ENCODE results near the gene SERGEF. TPM values are rescaled to one million over a fixed set of nuclear protein-coding genes. Genes with fewer than 3 reads are reported as not detected.
A peak's percentile ranks its signal among the peaks of the same experiment; 100 is the strongest.

The SERGEF gene
- 26.2 and 35.8 TPM in 2 replicates for total RNA-seq

DNA sequence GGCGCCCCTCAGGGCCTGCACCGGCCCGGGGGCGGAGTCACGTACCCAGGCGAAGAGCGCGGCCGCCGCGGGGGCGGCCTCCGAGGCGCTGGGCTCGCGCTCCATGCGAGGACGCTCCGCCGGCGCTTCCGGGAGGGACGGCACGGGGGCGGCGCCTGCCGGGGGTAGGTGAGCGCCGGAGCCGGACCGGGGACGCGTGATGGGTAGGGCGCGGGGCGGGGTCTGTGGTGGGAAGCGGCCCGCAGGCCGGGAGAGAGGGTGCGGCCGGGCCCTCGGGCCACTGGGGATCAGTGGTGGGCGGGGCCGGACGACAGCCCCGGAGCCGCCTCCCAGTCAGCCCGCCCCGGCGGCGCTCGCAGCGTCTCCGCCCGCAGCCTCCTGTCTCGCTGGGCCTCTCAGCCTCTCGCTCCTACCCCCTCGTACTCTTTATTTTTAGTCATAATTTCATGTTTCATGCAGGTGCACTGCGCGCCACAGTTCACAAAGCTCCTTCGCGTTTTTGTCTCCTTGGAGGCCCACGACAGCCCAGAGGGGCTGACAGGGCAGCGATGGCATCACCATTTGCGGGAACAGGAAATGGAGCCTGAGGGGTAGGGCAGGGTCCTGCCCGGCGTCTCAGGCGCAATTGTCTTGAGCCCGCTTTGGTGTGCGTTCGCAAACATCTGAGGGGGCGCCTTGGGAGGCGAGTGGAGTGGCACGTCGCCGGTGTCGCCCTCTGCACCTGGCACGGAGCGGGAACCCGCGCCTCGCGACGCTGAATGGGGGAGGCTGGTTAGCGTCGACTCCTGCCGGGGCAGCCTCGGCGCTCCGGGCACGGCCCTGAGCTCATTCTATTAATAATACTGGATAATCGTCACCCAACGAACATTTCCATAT lies at the start of gene SERGEF:
Gene SERGEF, minus strand, starts transcription at position 142 of the 876 bp plus-strand sequence. Its CDS starts 37 bp downstream, at position 105.
- peak; percentile 98 for DNase-seq
- Mint-ChIP-seq H3K9me3 (no peaks in the 10 kb centered on the region), H3K27ac (peak within 1 kb of the TSS; percentile 92), H3K4me1 (peaks cover 37% of the 10 kb centered on the region), H3K36me3 (ENCODE audit: low read depth) (no peaks in the 10 kb centered on the region), H3K27me3 (peaks cover 3% of the 10 kb centered on the region), H3K4me3 (peak within 1 kb of the TSS; percentile 90)
- intact Hi-C loops (cut with micrococcal nuclease), result loop anchor here (1.0 to 10.0 kb wide), 6 partner anchors 93 to 1228 kb away; partner anchors contain the start of genes E2F8, NUCB2 and SAAL1

GRCh38 chr11:18061351-18061750 lies 48.5 kb upstream of the SERGEF start:
- DNase-seq, result no peak

DNA sequence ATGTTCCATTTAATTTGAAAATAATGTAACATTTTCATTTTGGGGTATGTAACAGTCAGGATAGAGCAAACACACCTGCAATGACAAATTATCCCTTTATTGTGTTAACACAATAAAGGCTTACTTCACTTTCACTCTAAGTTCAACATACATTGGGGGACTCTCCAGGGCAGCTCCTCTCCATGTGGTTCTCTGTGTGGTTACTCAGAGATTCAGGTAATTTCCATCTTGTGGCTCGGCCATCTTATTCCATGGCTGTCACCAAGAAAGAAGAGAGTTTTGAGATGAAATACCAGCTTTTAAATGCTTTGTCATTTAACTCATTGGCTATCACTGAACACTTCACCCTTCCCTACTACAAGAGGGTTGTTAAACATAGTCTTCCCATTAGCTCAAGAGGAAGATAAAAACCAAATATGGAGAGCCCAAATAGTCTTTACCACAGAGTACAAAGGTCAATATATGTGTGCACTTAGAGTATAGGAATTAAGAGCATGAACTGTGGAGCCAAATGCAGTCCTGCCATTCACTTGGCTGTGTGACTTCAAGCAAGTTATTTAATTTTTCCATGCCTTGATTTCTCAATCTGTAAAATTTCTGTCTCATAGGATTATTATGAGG lies 43.8 kb upstream of the SERGEF start:
- Mint-ChIP-seq H3K27me3 (peaks cover 10% of the 10 kb centered on the region), H3K9me3 (no peaks in the 10 kb centered on the region), H3K4me1 (no peaks in the 10 kb centered on the region), H3K27ac (no peak overlapping the region), H3K4me3 (no peak overlapping the region), H3K36me3 (ENCODE audit: low read depth) (no peaks in the 10 kb centered on the region)
- intact Hi-C loops (cut with micrococcal nuclease), result no loop called here
- no peak for DNase-seq

More at GRCh38 chr11:18061351-18061750, 48.5 kb upstream of the SERGEF start:
- peaks cover 6% of the 10 kb centered on the region for H3K27me3 Mint-ChIP-seq
- H3K4me3 Mint-ChIP-seq, result no peak overlapping the region
- intact Hi-C loops (cut with micrococcal nuclease), result no loop called here
- no peaks in the 10 kb centered on the region for H3K9me3 Mint-ChIP-seq
- H3K27ac Mint-ChIP-seq, result no peak overlapping the region
- H3K36me3 Mint-ChIP-seq (ENCODE audit: low read depth), result no peaks in the 10 kb centered on the region
- no peaks in the 10 kb centered on the region for H3K4me1 Mint-ChIP-seq

DNA sequence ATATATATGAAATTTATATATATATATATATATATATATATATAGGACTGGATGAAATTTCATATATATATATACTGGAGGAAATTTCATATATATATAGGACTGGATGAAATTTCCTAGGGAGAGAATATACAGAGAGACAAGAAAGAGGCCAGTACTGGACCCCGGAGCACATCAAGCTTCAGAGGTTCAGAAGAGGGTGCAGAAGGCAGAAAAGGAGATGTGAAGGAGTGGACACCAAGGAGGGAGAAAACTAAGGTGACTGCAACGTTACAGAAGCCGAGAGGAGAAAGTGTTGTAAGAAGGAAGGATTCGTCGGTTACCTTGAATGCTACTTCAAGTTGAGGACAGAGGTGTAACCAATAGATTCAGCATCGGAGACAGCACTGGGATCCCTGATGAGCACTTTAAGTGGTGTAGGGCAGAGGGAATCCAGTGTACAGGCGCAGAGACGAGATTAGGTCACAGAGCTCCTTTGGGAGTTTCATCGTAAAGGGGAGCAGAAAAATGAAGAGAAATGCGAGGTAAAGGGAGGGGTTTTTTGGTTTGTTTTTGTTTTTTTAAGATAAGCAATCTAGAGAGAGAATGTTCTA lies 41.8 kb upstream of the SERGEF start:
- intact Hi-C loops (cut with micrococcal nuclease), result no loop called here
- peaks cover 12% of the 10 kb centered on the region for H3K27me3 Mint-ChIP-seq
- H3K9me3 Mint-ChIP-seq, result no peaks in the 10 kb centered on the region
- H3K27ac Mint-ChIP-seq, result no peak overlapping the region
- H3K4me1 Mint-ChIP-seq, result peaks cover 2% of the 10 kb centered on the region
- H3K36me3 Mint-ChIP-seq (ENCODE audit: low read depth), result no peaks in the 10 kb centered on the region
- DNase-seq, result no peak
- no peak overlapping the region for H3K4me3 Mint-ChIP-seq

DNA sequence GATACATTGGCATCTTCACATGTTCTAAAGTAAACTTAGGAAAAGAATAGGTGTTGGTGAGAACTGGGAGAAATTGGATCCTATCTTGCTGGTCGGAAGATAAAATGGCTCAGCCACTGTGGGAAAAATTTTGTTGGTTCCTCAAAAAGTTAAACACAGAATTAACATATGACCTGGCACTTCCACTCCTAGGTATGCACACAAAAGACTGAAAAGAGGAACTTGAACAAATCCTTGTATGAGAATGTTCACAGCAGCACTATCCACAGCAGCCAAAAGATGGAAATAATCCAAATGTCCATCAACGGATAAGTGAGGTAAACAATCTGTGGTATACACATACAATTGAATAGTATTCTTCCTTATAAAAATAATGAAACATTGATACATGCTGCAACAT lies 38.0 kb upstream of the SERGEF start:
- peaks cover 11% of the 10 kb centered on the region for H3K9me3 Mint-ChIP-seq
- no peak overlapping the region for H3K4me3 Mint-ChIP-seq
- no peak overlapping the region for H3K27ac Mint-ChIP-seq
- intact Hi-C loops (cut with micrococcal nuclease), result no loop called here
- no peak for DNase-seq
- H3K4me1 Mint-ChIP-seq, result peaks cover 2% of the 10 kb centered on the region
- H3K36me3 Mint-ChIP-seq (ENCODE audit: low read depth), result no peaks in the 10 kb centered on the region
- H3K27me3 Mint-ChIP-seq, result peaks cover 40% of the 10 kb centered on the region

GRCh38 chr11:18046116-18046777 lies 33.4 kb upstream of the SERGEF start, which contains the start of gene TPH1:
Gene TPH1, minus strand, starts transcription at chr11:18046269. Its CDS starts 5,507 bp downstream, at chr11:18040762.
- Mint-ChIP-seq H3K4me3 (no peak within 1 kb of the TSS), H3K4me1 (peaks cover 2% of the 10 kb centered on the region), H3K27ac (no peak within 1 kb of the TSS), H3K9me3 (peaks cover 11% of the 10 kb centered on the region), H3K36me3 (ENCODE audit: low read depth) (no peaks in the 10 kb centered on the region), H3K27me3 (peaks cover 59% of the 10 kb centered on the region)
- intact Hi-C loops (cut with micrococcal nuclease), result no loop called here
- no peak for DNase-seq

DNA sequence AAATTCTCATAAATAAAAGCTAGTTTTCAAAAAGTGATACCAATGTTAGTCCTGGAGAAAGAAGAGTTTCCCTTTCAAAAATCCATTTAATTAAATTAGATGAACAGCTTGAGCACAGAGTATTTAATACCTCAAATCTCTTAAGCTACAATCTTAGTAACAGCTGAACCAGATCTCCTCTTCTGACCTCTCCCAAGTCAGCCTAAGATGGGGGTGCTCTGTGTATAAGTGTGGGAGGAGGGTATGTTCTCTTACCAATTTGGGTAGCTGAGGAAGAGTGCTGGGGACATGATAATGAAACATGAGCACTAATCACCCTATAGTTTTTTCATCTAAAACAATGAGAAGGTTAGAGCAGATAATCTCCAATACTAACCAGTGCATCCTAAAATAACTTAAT lies 23.6 kb upstream of the SERGEF start:
- Mint-ChIP-seq H3K27ac (no peak overlapping the region), H3K4me3 (no peak overlapping the region)

GRCh38 chr11:18027475-18027874 lies 14.6 kb upstream of the SERGEF start:
- Mint-ChIP-seq H3K27me3 (peaks cover 14% of the 10 kb centered on the region), H3K4me3 (no peak overlapping the region), H3K36me3 (ENCODE audit: low read depth) (no peaks in the 10 kb centered on the region), H3K4me1 (peaks cover 4% of the 10 kb centered on the region), H3K27ac (no peak overlapping the region), H3K9me3 (no peaks in the 10 kb centered on the region)
- intact Hi-C loops (cut with micrococcal nuclease), result no loop called here
- DNase-seq, result no peak

More for the DNA sequence above, 23.6 kb upstream of the SERGEF start:
- Mint-ChIP-seq H3K27me3 (peaks cover 14% of the 10 kb centered on the region), H3K36me3 (ENCODE audit: low read depth) (no peaks in the 10 kb centered on the region), H3K4me1 (no peaks in the 10 kb centered on the region), H3K9me3 (no peaks in the 10 kb centered on the region)
- intact Hi-C loops (cut with micrococcal nuclease), result no loop called here
- DNase-seq, result no peak

GRCh38 chr11:18022419-18022818 lies 9.6 kb upstream of the SERGEF start:
- intact Hi-C loops (cut with micrococcal nuclease), result no loop called here
- no peak overlapping the region for H3K4me3 Mint-ChIP-seq
- peaks cover 8% of the 10 kb centered on the region for H3K27me3 Mint-ChIP-seq
- no peak overlapping the region for H3K27ac Mint-ChIP-seq
- H3K9me3 Mint-ChIP-seq, result no peaks in the 10 kb centered on the region
- DNase-seq, result no peak
- no peaks in the 10 kb centered on the region for H3K36me3 Mint-ChIP-seq (ENCODE audit: low read depth)
- H3K4me1 Mint-ChIP-seq, result peaks cover 4% of the 10 kb centered on the region

DNA sequence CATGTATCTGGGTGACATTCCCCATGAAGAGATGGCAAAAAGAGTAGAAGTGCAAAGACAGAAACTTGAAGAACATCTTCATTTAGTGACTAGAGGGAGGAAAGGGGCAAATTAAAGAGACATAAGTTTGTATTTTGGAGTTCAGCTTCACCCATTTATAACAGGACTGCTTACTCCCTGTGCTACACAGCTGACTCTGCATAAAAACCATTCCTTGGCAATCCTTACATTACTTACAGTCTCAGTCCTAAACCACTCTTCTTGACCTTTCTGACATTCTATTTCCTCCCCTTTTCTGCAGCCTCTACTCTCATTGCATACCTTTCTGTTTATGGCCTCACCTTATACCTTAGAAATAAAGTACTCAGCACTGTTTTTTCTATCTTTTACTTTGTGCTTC lies 6.8 kb upstream of the SERGEF start:
- H3K4me1 Mint-ChIP-seq, result peaks cover 9% of the 10 kb centered on the region
- H3K27ac Mint-ChIP-seq, result no peak overlapping the region
- H3K9me3 Mint-ChIP-seq, result no peaks in the 10 kb centered on the region
- no peak for DNase-seq
- H3K27me3 Mint-ChIP-seq, result peaks cover 6% of the 10 kb centered on the region
- no peak overlapping the region for H3K4me3 Mint-ChIP-seq
- intact Hi-C loops (cut with micrococcal nuclease), result loop anchor here (10.0 kb wide), 1 partner anchor 745 kb away; the partner anchor contains the start of gene NUCB2
- no peaks in the 10 kb centered on the region for H3K36me3 Mint-ChIP-seq (ENCODE audit: low read depth)

- no peak overlapping the region for H3K4me3 Mint-ChIP-seq
- H3K27me3 Mint-ChIP-seq, result peaks cover 3% of the 10 kb centered on the region
- peaks cover 27% of the 10 kb centered on the region for H3K4me1 Mint-ChIP-seq
- no peaks in the 10 kb centered on the region for H3K36me3 Mint-ChIP-seq (ENCODE audit: low read depth)
- H3K27ac Mint-ChIP-seq, result no peak overlapping the region
- DNase-seq, result no peak
- H3K9me3 Mint-ChIP-seq, result no peaks in the 10 kb centered on the region
- intact Hi-C loops (cut with micrococcal nuclease), result loop anchor here (10.0 kb wide), 1 partner anchor 742 kb away; the partner anchor contains the start of gene NUCB2
Measured at GRCh38 chr11:18016789-18017188, 3.9 kb upstream of the SERGEF start.

- no peak for DNase-seq
- intact Hi-C loops (cut with micrococcal nuclease), result loop anchor here (5.0 to 10.0 kb wide), 3 partner anchors 367 to 740 kb away; partner anchors contain the start of gene NUCB2
- Mint-ChIP-seq H3K4me1 (peaks cover 37% of the 10 kb centered on the region), H3K27me3 (peaks cover 3% of the 10 kb centered on the region), H3K4me3 (peak overlapping the region; percentile 59), H3K27ac (peak overlapping the region; percentile 39), H3K9me3 (no peaks in the 10 kb centered on the region), H3K36me3 (ENCODE audit: low read depth) (no peaks in the 10 kb centered on the region)
Measured at GRCh38 chr11:18014876-18015275, 2.0 kb upstream of the SERGEF start.

GRCh38 chr11:18013790-18014507 lies 1.1 kb upstream of the SERGEF start:
- DNase-seq, result no peak
- Mint-ChIP-seq H3K4me1 (peaks cover 37% of the 10 kb centered on the region), H3K36me3 (ENCODE audit: low read depth) (no peaks in the 10 kb centered on the region)

More at GRCh38 chr11:18013790-18014507, 1.1 kb upstream of the SERGEF start:
- Mint-ChIP-seq H3K4me3 (peak overlapping the region; percentile 90), H3K9me3 (no peaks in the 10 kb centered on the region), H3K27me3 (peaks cover 3% of the 10 kb centered on the region), H3K27ac (peak overlapping the region; percentile 92)
- intact Hi-C loops (cut with micrococcal nuclease), result loop anchor here (1.0 to 10.0 kb wide), 6 partner anchors 92 to 1227 kb away; partner anchors contain the start of genes E2F8, NUCB2 and SAAL1
